Umbilical cord (tissue), 2 donors: ENCODE data around the gene KIF17. TPM values are rescaled to one million over a fixed set of nuclear protein-coding genes. Genes with fewer than 3 reads are reported as not detected.
"Not testable (repeated sequence)": the region's sequence is repeated elsewhere in the genome, so short reads cannot be mapped to it uniquely, and the experiment has no call there.

ENCODE experiments used
- DNase-seq: peaks from one replicate; pipeline ENCODE4 v3.0.0-alpha.2; 2015; ENCODE audit warnings: low spot score
- total RNA-seq: library from RNA; depleted of rRNA; stranded (reverse); fragments of >200 nt; gene quantifications from one replicate; pipeline ENCODE4 v1.2.3, GENCODE V29; 2014; ENCODE audit warnings: low replicate concordance; ENCODE audit not compliant: insufficient read depth

Gene KIF17
- total RNA-seq, 1 donor from 2014 or later = not detected

DNA sequence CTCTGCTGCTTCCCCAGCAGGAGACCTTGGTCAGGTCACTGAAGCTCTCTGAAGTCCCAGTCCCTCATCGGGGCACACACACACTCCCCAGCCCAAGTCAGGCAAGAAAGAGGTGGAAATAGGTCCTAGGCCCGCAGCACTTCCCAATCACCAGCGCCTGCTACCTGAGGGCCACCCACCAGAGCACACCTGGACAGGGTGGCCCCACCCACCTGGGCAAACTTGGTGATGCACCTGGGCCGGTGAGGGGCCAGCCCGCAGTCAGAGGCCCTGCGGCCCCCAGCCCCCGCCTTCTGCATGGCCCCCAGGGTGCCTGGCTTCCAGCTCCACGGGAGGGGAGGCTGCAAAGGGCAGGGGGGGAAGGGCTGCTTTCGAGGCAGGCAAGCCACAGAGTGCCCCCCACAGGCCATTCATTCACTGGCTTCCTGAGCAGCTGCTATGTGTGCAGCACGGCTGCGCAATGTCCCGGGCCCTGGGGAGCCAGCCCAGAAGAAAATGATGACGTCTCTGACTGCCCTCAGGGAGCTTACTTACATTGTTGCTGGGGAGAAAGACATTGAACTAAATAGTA lies 10.0 kb upstream of the KIF17 start:
- no peak for DNase-seq

DNA sequence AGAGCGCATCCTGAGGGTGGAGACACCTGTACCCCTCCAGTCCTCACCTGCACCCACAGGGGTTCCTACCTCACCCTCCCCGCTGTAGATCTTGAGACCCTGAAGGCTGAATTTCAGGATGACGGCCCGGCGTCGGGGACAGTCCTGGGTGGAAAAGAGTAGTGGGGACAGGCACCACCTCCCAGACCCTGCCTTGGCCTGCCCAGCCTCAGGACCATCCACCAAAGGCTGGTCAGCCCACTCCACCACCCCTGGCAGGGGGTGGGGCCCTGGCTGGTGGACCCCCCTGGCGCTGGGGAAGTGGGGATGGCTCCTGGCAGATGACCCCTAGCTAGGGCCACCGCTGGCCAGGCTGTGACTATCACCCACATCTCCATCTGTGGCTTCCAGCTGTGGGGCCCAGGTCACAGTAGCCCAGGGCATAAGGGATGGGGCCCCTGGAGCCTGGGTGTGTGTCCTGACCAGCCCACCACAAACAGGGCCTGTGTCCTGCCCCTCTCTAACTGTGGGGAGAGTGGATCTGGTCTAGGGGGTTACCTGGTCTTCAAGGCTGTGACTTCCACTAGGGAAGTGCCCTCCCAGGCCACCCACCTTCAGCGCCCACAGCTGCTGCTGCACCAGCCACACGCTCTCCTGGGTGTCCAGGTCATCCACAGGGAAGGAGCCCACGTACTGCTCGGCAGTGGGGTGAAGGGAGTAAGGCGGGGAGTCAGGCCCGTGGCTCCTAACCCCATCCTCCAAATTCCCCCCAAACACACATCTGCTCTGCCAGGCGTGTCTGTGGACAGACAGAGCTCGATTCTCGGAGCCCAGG lies 9.3 kb upstream of the KIF17 start:
- DNase-seq = no peak

DNA sequence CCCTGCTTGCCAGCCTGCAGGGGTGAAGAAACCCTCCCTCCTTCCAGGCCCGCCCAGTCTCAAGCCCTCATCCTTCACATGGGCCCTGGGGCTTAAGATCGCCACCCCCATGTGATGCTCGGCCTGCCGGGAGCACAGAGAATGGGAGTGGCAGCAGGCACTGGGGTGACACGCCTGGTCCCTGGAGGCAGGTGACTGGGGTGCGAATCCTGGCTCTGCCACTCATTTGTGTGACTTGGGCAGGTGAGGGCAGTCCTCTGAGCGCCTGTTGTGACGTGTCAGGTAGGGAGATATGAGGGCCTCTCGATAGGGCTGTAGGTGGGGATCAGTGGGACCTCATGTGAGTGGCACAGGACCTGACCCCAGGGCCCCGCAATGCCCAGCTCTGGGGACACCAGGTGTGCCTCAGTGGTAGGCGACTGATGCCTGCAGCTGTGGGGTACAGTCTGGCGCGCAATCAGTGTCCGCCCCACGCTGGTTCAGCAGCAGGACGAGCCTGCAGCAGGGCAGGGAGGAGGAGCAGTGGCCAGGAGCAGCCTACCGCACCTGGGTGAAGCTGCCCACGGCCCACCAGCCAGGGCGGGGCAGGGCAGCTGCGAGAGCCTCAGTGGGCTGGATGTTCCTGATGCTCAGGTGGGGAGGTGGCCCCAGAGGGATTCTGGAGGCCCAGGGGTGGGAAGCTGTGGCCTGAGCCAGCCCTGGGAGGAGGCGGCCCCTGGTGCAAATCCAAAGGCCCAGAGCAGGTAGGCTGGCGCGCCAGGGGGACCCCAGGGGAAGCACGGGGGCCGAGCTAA lies 8.5 kb upstream of the KIF17 start:
- no peak for DNase-seq

DNA sequence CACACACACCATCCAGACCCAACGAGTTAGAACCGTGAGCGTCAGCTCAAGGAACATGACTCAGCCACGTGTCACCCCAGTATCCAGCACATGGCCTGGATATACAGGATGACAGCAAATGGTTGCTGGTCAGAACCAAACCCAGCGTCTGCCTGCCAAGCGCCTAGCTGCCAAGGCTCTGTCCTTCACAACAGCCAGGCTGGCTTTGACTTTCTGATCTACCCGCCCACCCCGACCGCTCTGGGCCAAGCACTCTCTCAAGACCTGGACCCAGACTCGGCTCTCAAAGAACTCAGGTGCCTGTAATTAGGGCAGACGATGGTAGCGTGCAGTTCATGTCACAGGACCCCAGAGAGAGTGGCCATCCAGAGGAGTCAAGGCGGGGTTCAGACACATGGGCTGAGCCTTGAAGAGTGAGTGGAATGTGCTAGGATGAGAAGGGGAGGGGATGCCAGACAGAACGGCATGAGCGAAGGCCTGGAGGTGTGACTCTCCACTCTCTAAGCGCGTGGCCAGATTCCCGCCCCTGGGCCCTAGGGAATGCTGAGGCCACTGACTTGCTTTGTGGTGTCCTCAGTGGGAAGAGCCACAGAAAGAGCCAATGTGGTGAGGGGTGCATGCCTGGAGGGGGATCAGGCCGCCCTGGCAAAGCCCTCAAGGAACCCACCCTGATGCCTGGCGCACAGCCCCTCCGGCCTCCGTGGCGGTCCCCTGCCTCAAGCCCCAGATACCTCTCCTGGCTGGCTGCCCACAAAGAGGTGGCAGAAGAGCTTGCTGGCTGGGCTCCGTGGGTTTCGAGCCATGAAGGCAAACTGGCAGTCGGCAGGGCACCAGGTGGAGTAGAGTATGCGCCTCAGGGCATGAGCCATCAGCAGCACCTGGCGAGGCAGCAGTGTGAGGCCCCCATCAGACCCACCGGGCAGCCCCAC lies 7.6 kb upstream of the KIF17 start:
- no peak for DNase-seq

DNA sequence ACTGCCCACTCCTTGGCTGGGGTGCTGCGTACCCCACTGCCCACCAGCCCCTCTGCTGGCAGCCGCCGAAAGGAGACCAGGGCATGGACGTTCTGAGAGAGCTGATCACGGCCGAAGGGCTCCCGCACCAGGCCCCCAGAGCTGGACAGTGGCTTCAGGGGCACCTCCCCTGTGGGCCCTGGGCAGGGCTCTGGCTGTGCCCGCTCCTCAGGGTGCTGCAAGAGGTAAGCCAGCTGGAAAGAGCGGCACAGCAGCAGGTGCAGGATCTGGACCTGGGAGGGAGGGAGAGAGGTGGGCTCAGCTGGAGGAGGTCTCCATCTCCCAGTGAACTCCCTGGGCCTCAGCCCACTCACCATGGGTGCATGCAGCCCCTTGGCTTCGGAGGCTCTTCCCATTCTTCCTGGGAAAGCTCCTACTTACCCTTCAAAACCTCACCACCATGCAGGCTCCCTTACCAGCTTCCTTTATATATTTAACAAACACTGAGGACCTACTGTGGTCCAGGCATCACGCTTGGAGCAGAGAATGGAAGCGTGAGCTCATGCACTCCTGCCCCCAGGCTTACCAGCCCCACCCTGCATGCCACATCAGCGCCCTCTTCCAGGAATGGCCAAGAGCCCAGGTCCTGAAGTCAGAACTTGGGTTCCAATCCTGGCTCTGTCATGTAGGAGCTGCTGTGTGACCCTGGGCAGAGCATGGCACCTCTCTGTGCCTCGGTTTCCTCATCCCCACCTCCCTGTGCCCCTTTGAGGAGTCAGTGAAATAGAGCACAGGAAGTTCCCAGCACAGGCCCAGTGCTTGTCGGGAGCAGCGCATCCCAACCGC lies 6.8 kb upstream of the KIF17 start:
- DNase-seq = no peak

DNA sequence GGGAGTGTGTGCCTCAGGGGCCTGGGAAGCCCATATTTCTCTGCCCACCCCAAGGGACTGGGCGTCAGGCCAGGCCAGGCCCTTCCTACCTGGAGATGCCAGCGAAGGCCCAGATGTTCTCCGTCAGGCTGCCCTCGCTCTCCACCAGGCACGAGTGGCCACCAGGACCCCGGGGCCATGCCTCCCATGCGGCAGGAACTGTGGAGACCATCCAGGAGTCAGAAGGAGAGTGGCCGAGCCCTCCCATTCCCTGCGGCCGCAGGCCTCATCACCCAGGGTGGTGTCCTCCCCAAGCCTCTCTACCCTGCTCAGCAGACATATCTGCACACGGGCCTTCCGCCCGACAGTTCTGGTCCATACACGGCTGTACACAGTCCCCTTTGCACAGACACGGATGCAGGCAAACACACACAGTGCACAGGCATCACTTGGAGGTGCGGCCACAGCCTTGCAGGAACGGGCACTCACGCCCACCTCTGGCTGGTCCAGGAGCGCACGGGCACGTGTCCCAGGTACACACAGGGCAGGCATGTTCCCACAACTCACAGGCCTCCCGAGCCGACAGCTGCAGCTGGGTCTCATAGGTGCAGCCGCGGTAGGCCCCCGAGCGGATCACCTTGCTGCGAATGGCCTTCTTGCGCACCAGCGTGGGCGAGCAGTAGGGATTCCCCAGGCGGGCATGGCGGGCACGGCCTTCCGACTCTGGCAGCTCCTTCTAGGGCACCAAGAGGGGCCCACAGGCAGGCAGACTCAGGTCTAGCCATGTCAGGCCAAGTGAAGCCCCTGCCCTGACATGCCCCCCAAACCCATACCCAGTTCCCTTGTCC lies 5.9 kb upstream of the KIF17 start:
- no peak for DNase-seq

DNA sequence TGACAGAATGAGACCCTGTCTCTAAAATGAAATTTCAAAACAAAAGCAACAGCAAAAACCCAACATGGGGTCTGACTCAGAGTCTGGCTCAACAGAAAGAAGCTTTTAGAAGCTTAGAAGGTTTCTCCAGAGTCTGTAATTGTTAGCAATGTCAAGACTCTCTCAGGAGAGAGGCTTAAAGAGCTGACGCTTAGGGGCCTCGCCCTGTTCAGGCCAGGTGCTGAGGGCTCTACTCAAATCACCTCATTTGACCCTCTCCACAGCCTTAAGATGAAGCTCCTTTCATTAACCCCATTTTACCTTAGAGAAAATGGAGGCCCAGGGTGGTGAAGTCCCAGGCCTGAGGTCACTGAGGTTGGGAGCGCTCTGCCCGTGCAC lies 5.3 kb upstream of the KIF17 start:
- DNase-seq = no peak

GRCh38 chr1:20721117-20722061 lies 3.6 kb upstream of the KIF17 start:
- no peak for DNase-seq

DNA sequence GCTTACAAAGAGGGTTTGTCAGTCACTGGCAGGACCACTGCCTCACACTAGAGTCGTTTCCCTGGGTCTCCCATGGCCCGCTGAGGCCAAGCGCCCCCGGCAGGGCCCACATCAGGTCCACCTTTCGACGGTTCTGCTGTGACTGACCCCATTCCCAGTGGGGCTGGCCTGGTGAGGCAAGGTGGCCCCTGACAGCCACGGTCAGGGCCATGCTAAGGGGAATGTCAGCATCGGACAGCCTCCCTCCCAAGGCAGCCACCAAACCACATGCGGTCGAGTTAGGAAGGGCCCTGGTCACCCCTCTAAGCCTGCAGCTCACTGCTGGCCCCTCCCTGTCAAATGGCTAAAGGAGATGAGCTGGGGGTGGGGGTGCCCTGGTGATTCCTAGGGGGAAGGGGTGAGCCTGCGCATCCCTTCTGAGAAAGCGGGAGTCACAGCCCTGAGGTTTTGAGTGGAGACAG lies 2.9 kb upstream of the KIF17 start:
- no peak for DNase-seq

DNA sequence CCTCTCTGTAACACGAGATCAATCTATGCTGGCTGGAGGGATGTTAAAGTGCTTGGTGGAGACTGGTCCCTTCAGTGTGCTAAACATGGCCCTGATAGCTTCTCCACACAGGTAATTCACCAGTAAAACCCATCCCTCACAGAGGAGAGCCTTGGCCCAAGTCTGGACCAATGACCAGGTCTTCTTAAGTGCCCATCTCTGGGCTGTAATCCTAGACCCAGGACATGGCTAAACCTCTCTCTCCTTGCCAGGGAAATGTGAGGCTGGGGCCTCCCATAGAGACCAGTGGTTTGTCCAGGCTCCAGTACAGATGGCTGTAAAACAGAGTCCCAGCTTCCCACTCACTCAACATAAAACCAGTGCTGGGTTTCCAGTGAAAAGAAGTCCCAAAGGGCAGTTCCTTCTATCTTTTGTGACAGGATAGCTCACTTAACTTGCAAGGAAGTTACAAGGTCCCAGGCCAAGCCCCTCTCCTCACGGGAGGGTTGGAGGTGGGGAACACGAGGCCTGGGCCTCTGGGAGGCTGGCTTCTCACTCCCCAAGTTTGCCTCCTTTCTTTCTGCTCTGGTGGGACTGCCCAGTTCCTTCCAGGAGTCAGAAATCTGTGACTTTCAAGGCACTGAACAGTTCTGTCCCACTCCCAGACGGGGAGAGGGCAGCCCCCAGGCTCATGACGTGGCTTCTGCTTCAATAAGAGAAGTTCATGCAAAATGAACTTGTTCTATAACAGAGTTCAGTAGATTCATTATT lies 2.2 kb upstream of the KIF17 start:
- DNase-seq = no peak

- DNase-seq = no peak
Measured at GRCh38 chr1:20719261-20719660, 1.5 kb upstream of the KIF17 start.

DNA sequence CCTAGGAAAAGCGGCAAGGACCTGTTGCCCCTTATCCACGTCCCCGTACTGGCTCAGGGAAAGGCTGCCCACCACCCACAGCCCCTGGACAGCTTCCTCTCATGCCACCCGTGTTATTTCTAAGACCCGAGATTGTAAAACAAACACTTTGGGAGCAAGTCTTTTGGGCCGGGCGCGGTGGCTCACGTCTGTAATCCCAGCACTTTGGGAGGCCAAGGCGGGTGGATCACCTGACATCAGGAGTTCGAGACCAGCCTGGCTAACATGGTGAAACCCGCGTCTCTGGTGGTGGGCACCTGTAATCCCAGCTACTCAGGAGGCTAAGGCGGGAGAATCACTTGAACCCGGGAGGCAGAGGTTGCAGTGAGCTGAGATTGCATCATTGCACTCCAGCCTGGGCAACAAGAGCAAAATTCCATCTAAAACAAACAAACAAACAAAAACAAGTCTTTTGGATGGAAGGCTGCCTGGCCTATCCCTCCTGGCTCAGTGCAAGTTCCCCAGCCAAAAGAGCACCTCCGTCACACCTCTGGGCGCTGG lies 606 bp upstream of the KIF17 start:
- DNase-seq = not testable (repeated sequence)

DNA sequence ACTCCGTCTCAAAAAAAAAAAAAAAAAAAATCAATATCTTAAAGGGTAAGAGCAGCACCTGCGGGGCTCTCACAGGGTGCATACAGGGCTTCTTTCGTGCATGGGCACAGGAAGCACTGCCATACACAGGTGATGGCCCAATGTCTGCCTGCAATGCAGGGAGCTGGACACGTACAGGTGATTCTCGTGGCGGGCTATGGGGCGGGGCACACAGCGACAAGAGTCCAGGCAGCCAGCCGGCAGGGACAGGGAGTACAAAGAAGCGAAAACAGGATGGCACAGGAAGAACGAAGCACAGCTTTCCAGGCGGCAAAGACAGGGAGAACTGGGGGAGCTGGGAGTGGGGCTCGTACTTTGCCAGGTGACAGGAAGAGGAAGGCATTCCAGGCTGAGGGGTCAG lies 1.6 kb downstream of the KIF17 start:
- no peak for DNase-seq

DNA sequence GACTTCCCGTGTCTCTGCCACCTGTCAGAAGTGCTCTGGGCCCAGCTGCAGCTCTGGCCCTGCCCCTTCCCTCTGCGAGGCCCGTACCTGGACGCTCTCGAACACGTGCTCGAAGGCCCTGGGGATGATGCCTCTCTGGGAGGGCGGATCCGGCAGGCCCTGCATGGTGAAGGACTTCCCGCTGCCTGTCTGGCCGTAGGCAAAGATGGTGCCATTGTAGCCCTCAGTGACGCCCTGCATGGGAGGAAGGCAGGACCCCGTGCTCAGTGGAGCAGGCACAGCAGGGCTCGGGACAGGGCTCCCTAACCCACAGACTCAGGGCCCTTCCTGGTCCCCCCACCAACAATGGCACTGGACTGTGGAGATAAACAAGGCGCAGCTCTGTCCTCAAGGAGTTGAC lies 2.4 kb downstream of the KIF17 start:
- DNase-seq = no peak

DNA sequence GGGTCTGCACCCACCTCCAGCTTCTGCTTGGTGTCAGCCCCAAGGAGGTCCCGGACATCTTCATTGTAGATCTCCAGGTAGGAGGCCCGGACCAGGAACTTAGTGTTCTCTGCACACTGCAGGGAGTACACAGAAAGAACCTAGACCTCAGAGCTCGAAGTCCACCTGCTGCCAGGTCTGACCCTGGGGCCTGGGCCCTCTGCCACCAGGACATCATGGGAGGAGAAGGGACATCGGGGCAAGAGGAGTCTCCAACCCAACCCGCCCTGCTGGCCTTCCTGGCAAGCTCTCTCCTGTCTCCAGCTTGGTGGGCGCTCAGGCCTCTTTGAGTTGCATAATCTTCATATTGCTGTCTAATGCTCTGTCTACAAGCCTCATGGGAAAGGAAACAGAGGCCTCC lies 4.4 kb downstream of the KIF17 start:
- DNase-seq = no peak

DNA sequence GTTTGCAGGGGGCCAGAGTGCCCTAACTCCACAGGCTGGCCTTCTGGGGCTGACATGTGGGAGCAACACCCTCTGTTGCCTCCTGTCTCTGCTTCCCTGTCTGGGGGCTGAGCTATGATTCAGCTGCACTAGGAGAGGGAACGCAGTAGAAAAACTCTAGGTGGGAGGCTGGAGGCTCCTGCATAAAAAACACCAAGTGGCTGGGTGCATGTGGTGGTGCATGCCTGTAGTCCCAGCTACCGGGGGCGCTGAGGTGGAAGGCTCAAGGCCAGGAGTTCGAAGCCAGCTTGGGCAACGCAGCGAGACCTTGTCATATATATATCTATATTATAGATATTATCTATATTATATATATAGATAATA lies 5.6 kb downstream of the KIF17 start:
- no peak for DNase-seq
